HG02588 (cell line): ENCODE measurements around the gene MAP4K2.
"Not testable (repeated sequence)": the region's sequence is repeated elsewhere in the genome, so short reads cannot be mapped to it uniquely, and the experiment has no call there.

Experiments
- ATAC-seq: cut with Tn5 transposase; IDR thresholded peaks from one replicate; pipeline ENCODE4 v1.9.1; 2021; ENCODE audit warnings: mild to moderate bottlenecking, moderate library complexity; ENCODE audit not compliant: unreplicated experiment

The MAP4K2 gene

DNA sequence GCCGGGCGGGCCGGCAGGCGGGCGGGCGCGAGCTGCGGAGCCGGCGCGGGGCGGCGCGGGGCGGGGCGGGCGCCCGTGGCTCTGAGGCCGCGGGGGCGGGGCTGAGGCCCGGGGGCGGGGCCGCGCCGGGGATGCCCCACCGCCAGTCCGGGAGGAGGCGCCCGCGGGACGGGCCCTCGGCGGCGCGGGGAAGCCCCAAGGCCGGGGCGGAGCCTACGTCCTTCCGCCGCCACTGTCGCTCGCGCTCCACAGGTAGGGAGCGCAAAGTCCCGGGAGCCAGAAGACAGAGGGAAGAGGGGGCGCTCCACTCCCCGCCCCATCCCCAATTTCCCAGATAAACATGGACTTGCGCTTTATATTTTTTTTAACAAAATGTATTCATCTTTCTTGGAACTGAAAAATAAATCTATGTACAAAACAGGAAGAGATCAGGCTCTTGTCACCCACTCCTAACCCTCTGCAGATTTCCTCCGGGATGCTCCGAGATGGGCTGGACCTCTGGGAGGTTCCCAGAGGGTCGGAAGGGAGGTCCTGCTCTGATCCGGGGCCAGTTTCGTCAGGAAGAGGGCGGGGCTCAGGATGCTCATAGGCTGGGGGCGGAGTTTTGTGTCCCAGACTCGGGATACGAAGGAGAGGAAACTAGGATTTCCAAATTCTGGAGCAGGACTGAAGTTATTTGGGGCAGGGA is at the start of gene MAP4K2:
TSS of gene MAP4K2 (minus strand) at position 57 of the 688 bp plus-strand sequence. CDS start 65 bp downstream, outside the sequence.
- peak; percentile 63 for ATAC-seq

DNA sequence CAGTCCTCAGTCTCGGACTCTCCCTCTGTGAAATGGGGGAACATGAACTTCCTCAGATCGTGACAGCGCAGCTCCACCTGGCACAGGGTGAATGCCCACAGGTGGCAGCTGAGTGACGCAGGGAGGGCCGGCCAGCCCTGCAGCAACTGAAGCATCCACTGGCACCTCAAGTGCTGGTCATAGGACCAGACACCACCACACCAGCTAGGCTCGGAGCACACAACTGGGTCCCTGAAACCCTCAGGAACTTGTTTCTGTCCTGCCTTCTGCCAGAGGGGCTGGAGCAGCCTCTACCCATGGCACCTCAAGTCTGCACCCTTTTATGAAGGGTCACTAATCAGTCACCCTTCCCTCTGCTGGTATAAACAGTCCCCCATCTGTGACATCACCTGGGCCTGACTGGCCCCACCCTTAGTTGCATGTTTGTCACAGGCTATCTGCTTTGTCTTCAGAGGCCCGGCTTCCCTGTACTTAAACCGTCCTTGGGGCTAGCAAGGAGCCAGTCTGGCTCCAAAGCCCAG is 48.9 kb upstream of the MAP4K2 start:
- ATAC-seq = no peak

DNA sequence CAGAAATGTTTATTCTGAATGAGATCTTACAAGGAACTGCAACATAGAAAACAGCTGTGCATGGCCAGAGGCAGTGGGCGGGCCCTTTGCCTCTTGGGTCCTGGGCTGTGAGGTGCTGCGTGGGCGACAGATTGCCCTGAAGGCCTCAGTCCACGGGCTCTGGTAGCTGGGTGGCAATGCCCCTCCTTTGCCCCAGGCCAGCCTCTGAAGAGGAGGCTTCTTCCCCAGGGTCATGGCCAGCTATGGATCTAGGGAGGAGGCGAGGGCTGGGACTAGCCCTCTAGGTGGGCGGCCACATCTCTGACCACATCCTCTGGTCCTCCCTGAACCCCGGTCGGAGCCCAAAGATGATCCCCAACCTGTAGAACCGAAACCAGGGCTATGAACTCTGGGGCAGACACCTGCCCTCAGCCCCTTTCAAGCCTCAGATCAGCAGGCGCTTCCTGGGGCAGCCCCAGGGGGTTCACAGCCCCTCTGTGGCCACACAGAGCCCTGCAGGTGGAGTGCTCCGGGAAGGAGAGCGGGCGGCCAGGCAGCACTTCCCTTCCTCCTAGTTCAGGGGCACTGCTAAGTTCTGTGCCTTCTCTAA is 48.1 kb upstream of the MAP4K2 start:
- peak; percentile 67 for ATAC-seq

DNA sequence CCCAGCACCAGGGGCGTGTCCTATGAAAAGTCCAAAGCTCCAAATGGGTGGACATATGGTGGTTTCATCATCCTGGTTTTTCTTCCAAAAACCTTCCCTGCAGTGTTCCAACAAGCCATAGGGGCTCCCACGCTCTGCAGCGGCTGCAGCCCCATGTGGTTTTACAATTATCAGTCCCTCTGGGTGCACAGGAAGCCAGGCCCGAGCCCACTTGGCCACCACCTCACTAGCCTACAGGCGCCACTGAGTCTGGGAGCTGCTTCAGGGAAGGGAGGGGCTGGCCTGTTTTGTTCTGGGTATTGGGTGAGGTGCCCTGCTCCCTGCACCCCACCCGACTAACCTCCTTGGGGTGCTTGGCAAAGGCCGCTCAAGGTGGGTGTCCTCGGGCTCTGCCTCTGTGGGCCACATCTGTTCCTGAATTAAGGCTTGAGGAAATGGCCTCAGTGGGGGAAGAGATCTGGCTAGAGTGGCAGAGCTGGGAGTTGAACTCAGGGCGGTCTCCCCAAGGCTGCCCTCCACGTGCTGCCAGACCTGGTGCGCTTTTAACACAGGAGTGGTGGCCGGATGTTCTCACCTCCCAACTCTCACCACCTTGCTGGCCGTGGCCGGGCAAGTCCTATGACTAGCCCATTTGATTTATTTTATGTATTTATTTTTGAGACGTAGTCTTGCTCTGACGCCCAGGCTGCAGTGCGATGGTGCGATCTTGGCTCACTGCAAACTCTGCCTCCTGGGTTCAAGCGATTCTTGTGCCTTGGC is 46.8 kb upstream of the MAP4K2 start:
- ATAC-seq = no peak

DNA sequence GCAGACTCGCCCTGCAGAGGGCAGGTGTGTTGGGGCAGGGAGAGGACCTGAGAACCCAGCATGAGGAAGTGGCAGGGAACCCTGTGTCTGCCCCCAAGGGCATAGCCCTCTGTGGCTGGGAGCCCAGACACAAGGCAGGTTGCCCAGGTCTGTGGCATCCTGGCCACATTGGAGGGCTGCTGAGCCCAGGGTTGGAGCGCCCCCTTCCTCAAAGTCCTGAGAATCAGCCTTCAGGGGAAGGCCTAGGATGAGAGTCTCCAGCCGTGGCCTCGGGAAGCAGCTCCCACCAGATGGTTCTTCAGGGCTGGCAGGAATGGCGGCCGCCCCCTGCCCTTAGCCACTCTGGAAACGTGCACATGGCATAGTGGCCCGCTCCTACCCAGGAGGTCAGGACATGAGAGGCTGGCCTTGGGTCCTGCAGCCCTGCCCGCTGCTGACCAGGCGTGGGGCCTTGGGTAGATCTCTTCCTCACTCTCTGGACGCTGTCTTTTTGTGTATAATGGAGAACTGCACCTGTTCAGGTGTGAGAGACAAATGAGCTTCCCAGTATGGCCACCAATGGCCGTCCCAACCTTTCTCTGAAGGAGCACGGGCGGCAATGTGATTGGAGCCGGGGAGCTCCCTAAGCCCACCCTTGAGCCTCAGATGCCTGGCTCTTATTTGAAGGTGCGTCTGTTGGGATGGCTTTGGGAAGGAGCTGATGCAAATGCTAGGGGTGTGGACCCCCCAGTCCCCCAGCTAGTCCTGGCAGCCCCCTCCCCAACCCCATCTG is 46.0 kb upstream of the MAP4K2 start:
- ATAC-seq = no peak

DNA sequence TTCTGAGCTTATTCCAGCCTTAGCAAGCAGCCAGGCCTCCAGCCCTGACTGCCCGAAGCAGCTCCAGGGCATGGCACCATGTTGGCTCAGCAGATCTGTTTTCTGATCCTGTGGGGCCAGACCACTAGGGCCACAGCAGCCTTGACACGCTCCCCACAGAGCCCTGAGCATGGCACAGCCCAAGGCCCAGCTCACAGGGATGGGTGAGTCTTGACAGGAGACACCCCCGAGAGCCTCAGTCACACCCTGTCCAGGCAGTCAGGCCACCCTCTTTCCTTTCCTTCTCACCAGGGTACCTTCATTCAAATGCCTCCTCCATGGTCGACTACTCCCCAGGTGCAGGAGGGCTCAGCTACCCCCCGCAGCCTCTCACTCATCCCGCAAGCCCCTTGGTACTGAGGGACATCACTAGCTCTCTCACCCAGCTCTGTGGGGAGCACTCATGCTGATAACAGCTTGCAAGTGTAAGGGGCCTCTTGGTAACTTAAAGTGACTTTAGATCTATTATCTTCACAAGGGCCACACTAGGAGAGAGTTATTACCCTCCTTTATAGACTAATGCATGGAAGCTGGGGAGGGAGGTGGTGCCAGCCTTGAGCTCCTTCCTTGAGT is 45.3 kb upstream of the MAP4K2 start:
- ATAC-seq = no peak

GRCh38 chr11:64846998-64847666 is 44.1 kb upstream of the MAP4K2 start:
- ATAC-seq = no peak

DNA sequence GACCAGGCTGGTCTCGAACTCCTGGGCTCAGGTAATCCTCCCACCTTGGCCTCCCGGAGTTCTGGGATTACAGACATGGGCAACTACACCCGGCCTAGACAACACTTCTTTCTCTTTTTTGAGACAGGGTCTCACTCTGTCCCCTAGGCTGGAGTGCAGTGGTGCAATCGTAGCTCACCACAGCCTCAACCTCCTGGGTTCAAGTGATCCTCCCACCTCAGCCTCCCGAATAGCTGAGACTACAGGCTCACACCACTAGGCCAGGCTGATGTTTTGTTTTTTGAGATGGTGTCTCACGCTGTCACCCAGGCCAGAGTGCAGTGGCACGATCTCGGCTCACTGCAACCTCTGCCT is 42.7 kb upstream of the MAP4K2 start:
- ATAC-seq = not testable (repeated sequence)

- ATAC-seq = no peak
Observed at GRCh38 chr11:64845129-64845775, 42.2 kb upstream of the MAP4K2 start.

DNA sequence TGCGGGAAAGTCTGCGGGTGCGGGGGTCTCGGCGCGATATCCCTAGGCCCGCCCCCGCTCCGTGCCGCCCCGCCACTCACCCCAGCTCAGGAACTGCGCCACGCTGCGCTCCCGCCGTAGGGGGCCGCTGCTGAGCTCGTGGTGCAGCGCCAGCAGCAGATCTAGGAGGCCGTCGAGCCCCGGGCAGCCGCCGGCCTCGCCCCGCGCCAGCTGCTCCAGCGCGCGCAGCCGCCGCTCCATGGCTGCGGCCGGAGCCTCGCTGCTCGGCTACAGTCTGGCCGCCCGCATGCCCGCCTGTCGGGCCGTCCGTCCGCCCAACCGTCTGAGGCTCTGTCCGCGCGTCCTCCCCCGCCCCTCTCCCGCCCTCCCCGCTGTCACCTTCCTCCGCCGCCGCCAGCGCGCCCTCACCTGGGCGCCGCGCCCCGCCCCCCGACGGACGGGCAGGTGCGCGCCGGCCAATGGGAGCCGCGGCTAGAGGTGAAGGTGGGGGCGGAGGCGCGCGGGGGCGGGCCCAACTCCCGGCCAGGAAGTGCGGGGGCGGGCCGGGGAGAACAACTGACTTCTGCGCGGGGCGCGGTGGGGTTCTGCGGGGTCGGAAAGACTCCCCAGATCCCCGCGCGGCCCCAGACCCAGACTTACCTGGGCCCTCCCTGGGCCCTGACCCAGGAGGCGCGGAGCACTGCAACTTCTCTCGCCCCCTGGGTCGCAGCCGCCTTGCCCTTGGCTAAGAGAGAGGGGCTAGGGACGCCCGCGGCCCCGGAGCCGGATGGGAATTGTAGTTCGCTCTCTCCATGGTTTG is 41.5 kb upstream of the MAP4K2 start, which contains the start of gene CDC42BPG:
TSS of gene CDC42BPG (minus strand) at position 324 of the 799 bp plus-strand sequence. CDS start at position 240, 84 bp downstream.
- ATAC-seq = no peak

GRCh38 chr11:64843686-64844329 is 40.8 kb upstream of the MAP4K2 start:
- ATAC-seq = no peak

GRCh38 chr11:64842851-64843685 is 40.1 kb upstream of the MAP4K2 start:
- ATAC-seq = no peak

DNA sequence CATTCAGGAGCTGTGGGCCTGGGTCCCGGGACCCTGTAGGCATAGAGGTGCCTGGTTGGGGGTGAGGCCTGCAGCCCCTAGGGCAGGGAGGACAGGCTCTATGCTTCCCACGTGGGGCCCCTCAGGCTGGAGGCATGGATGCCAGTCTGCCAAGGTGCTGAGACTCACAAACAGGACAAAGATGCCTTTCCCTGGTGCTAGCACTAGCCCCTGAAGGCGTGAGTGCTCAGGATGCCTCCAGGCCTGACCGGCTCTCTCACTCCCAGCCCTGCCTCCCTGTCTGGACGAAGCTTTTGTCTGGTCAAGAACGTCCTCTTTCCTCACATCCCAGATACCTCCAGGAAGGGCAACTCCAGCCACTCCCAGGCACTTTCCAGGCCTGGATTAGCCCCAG is 39.3 kb upstream of the MAP4K2 start:
- no peak for ATAC-seq

GRCh38 chr11:64841592-64842365 is 38.8 kb upstream of the MAP4K2 start:
- ATAC-seq = no peak

DNA sequence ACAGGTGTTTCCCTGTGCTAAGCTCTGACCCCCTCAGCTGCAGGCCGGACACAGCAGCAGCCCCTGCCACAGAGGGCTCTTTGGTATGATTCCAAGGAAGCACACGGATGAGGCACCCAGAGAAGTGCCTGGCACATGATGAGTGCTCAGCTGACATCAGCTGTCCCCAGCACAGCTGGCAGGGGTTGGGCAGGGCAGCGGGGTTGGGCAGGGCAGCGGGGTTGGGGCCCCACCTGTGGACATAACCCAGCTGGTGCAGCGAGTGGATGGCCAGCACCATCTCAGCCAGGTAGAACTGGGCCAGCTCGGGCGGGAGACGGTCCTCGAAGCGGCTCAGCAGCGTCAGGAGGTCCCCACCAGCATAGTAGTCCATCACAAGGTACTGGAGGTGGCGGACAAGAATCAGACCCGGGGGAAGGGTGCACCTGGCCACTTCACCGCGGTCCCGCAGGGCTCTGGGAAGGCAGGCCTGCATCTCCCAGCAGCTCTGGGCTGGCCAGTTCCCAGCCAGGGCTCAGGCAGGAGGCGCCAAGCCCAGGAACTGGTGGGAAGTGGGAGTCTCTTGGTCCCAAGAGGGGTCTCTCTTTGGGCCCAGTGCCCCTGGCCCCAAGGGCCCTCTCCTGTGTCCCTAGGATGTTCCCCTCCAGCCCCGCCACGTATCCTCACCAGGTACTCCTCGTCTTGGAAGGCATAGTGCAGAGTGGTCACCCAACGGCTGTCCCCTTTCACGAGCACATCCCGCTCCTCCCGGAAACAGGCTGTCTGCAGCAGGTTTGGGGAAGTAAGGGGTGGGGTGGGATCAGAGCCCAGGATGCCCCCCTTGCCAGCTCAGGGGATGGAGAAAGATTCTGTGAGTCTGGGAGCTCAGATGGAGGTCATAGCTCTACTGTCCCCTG is 37.1 kb upstream of the MAP4K2 start:
- ATAC-seq = no peak

- no peak for ATAC-seq
Observed at GRCh38 chr11:64839335-64839734, 36.3 kb upstream of the MAP4K2 start.
